ENCODE data around the gene HLA-DMB. TPM values are rescaled to one million over a fixed set of nuclear protein-coding genes. Genes with fewer than 3 reads are reported as not detected.

The HLA-DMB gene
- total and polyA plus RNA-seq, 4 donors: 2.8 to 13.1 (median 7.7) TPM

- H3K27me3 ChIP-seq (ENCODE audit: control insufficient read depth in 4 of 4, insufficient read depth in 4 of 4, low read length in 3 of 4): no peaks in the 10 kb centered on the region
- no peak for DNase-seq (ENCODE audit: low spot score)
- peaks cover 27 to 64% (median 56%) of the 10 kb centered on the region in 4 donors for H3K36me3 ChIP-seq (ENCODE audit: control insufficient read depth in 4 of 4, insufficient read depth in 3 of 4, low read depth in 1 of 4, low read length in 3 of 4)
- TF ChIP-seq EGR1 (IDR thresholded peaks at IDR 0.05; ENCODE audit: low read depth in 2 of 2) (no peak), FOXA1 (IDR thresholded peaks at IDR 0.05) (no peak), SP1 (IDR thresholded peaks at IDR 0.05) (no peak), RAD21 (IDR thresholded peaks at IDR 0.05) (no peak), HNF4A (conservative IDR thresholded peaks at IDR 0.05) (no peak)
- TF ChIP-seq, protein P1, sequence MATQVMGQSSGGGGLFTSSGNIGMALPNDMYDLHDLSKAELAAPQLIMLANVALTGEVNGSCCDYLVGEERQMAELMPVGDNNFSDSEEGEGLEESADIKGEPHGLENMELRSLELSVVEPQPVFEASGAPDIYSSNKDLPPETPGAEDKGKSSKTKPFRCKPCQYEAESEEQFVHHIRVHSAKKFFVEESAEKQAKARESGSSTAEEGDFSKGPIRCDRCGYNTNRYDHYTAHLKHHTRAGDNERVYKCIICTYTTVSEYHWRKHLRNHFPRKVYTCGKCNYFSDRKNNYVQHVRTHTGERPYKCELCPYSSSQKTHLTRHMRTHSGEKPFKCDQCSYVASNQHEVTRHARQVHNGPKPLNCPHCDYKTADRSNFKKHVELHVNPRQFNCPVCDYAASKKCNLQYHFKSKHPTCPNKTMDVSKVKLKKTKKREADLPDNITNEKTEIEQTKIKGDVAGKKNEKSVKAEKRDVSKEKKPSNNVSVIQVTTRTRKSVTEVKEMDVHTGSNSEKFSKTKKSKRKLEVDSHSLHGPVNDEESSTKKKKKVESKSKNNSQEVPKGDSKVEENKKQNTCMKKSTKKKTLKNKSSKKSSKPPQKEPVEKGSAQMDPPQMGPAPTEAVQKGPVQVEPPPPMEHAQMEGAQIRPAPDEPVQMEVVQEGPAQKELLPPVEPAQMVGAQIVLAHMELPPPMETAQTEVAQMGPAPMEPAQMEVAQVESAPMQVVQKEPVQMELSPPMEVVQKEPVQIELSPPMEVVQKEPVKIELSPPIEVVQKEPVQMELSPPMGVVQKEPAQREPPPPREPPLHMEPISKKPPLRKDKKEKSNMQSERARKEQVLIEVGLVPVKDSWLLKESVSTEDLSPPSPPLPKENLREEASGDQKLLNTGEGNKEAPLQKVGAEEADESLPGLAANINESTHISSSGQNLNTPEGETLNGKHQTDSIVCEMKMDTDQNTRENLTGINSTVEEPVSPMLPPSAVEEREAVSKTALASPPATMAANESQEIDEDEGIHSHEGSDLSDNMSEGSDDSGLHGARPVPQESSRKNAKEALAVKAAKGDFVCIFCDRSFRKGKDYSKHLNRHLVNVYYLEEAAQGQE (IDR thresholded peaks at IDR 0.05): no peak
- peak overlapping the region in 1 of 3 donors; percentile 88 for H3K4me3 ChIP-seq (ENCODE audit: low read depth in 1 of 3, low read length in 3 of 3)
- WGBS: 50% methylated on average over 2 of the region's 2 CpGs
- H3K9ac ChIP-seq (ENCODE audit: low read depth in 1 of 2, low read length in 2 of 2): peak overlapping the region in 1 of 2 donors; percentile 21
- peaks cover 1 to 55% (median 47%) of the 10 kb centered on the region in 4 donors for H3K4me1 ChIP-seq (ENCODE audit: control insufficient read depth in 4 of 4, insufficient read depth in 4 of 4, low read length in 3 of 4)
- H3K9me3 ChIP-seq (ENCODE audit: control insufficient read depth in 4 of 4, low read length in 3 of 4): no peaks in the 10 kb centered on the region
- H3K27ac ChIP-seq (ENCODE audit: low read depth in 1 of 2, low read length in 2 of 2): no peak overlapping the region
These were observed 35.1 kb upstream of the HLA-DMB start for GRCh38 chr6:32975886-32976285.

GRCh38 chr6:32974541-32975308 lies 33.9 kb upstream of the HLA-DMB start:
- H3K4me3 ChIP-seq (ENCODE audit: low read depth in 1 of 3, low read length in 3 of 3): peak overlapping the region; percentile 88 to 98 (median 95)
- H3K27me3 ChIP-seq (ENCODE audit: control insufficient read depth in 4 of 4, insufficient read depth in 4 of 4, low read length in 3 of 4): no peaks in the 10 kb centered on the region
- 3% methylated on average over 14 of the region's 14 CpGs for whole genome bisulfite sequencing
- H3K9ac ChIP-seq (ENCODE audit: low read depth in 1 of 2, low read length in 2 of 2): peak overlapping the region; percentile 84 to 91
- H3K9me3 ChIP-seq (ENCODE audit: control insufficient read depth in 4 of 4, low read length in 3 of 4): no peaks in the 10 kb centered on the region
- TF ChIP-seq YY1 (IDR thresholded peaks at IDR 0.05) (no peak), SP1 (IDR thresholded peaks at IDR 0.05) (no peak), TAF1 (conservative IDR thresholded peaks at IDR 0.05) (no peak), FOXA2 (IDR thresholded peaks at IDR 0.05) (no peak), NR2F2 (IDR thresholded peaks at IDR 0.05) (no peak), HNF4G (IDR thresholded peaks at IDR 0.05) (no peak), ATF3 (IDR thresholded peaks at IDR 0.05) (no peak), GABPA (IDR thresholded peaks at IDR 0.05 in 1 of 2, conservative IDR thresholded peaks at IDR 0.05 in 1 of 2) (no peak), RXRA (IDR thresholded peaks at IDR 0.05) (no peak)
- TF ChIP-seq, protein P2, sequence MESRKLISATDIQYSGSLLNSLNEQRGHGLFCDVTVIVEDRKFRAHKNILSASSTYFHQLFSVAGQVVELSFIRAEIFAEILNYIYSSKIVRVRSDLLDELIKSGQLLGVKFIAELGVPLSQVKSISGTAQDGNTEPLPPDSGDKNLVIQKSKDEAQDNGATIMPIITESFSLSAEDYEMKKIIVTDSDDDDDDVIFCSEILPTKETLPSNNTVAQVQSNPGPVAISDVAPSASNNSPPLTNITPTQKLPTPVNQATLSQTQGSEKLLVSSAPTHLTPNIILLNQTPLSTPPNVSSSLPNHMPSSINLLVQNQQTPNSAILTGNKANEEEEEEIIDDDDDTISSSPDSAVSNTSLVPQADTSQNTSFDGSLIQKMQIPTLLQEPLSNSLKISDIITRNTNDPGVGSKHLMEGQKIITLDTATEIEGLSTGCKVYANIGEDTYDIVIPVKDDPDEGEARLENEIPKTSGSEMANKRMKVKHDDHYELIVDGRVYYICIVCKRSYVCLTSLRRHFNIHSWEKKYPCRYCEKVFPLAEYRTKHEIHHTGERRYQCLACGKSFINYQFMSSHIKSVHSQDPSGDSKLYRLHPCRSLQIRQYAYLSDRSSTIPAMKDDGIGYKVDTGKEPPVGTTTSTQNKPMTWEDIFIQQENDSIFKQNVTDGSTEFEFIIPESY (IDR thresholded peaks at IDR 0.05): no peak
- TF ChIP-seq, protein P3, sequence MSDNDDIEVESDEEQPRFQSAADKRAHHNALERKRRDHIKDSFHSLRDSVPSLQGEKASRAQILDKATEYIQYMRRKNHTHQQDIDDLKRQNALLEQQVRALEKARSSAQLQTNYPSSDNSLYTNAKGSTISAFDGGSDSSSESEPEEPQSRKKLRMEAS (IDR thresholded peaks at IDR 0.05): no peak
- H3K27ac ChIP-seq (ENCODE audit: low read depth in 1 of 2, low read length in 2 of 2): no peak overlapping the region
- no peak for DNase-seq (ENCODE audit: low spot score)
- peaks cover 20 to 53% (median 44%) of the 10 kb centered on the region in 4 donors for H3K36me3 ChIP-seq (ENCODE audit: control insufficient read depth in 4 of 4, insufficient read depth in 3 of 4, low read depth in 1 of 4, low read length in 3 of 4)
- peaks cover 1 to 48% (median 45%) of the 10 kb centered on the region in 4 donors for H3K4me1 ChIP-seq (ENCODE audit: control insufficient read depth in 4 of 4, insufficient read depth in 4 of 4, low read length in 3 of 4)

All from liver (tissue), 9 donors.